HG03025 (cell line): ENCODE results near the gene SARDH.

Experiments used
- ATAC-seq: cut with Tn5 transposase; IDR thresholded peaks from one replicate; pipeline ENCODE4 v1.9.1; 2021; ENCODE audit warnings: mild to moderate bottlenecking, moderate library complexity; ENCODE audit not compliant: unreplicated experiment, low FRiP score

SARDH gene

DNA sequence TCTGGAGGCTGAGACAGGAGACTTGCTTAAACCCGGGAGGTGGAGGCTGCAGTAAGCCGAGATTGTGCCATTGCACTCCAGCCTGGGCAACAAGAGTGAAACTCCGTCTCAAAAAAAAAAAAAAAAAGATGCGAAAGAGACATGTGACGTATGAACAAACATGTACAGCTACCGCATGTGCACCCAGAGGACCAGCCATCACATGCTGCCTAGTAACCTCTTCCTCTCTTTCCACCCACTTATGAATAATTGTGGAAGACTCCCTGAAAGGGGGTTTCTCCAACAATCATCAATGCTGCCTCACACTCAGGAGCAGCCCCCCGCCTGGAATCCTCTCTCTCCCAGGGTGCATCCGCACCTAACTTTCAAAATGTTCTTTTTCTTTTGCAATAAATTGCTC is 2.2 kb downstream of the SARDH start:
- ATAC-seq = no peak

GRCh38 chr9:133735415-133735775 is 2.8 kb downstream of the SARDH start:
- ATAC-seq = no peak

DNA sequence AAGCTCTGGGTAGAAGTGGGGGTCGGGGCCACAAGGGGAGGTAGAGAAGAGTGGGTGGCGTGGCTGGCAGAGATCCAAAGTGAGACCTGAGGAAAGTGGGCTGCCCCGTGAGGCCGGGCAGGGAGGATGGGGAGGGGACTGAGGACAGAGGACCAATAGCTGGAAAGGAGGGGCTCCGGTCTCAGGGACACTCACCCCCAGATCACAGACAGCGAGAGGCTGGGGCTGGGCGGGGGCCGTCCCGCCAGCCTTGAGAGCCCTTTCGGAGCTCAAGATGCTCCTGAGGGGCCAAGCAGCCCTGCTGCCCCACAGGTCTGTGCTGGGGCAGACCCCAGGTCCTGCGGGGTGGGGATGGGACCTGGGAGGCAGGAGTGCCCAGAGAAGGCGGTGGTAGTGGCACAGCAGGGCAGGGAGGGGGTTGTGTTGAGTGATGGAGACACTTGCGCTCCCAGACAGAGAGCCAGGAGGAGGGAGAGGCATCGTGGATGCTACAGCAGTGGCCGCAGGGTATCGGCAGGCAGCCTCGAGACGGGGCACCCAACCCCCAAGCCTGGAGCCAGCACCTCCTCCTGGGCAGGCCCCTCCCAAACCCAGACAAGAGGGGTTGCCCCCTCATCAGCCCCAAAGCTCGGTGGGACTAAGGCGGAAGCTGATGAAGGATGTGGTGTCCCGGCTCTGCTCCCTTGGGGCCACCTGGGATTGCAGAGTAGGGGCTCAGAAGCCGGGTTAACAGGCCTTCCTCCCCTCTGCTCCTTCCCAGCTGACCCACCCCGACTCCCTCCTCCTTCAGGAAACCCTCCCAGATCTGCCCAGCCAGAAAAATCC is 3.4 kb downstream of the SARDH start:
- no peak for ATAC-seq

- no peak for ATAC-seq
Observed at GRCh38 chr9:133733796-133734533, 4.2 kb downstream of the SARDH start.

DNA sequence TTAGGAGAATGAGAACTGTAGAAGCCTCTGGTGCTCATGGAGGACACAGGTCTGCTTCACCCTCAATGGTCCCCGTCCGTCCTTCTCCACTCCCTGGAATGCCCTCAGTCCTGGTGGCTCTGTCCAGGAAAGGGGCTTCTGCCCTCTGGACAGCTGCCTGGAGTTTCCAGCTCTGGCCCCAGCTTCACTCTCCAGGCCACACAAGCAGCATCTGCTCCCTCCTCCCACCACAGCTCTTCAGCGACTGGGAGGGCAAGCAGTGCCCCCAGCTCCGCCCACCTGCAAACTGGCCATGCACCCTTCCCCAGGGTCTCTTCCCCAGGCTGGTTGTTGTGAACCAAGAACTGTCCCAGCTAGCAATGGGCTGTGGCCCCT is 4.7 kb downstream of the SARDH start:
- ATAC-seq = no peak

- no peak for ATAC-seq
Observed at GRCh38 chr9:133732639-133733408, 5.3 kb downstream of the SARDH start.

- ATAC-seq = no peak
Observed at GRCh38 chr9:133731876-133732638, 6.1 kb downstream of the SARDH start.

GRCh38 chr9:133730994-133731715 is 7.0 kb downstream of the SARDH start:
- ATAC-seq = no peak

- ATAC-seq = no peak
Observed at GRCh38 chr9:133729617-133730281, 8.4 kb downstream of the SARDH start.

- no peak for ATAC-seq
Observed at GRCh38 chr9:133728856-133729616, 9.1 kb downstream of the SARDH start.

- ATAC-seq = no peak
Observed at GRCh38 chr9:133727876-133728441, 10.2 kb downstream of the SARDH start.

GRCh38 chr9:133727277-133727875 is 10.8 kb downstream of the SARDH start:
- ATAC-seq = no peak

DNA sequence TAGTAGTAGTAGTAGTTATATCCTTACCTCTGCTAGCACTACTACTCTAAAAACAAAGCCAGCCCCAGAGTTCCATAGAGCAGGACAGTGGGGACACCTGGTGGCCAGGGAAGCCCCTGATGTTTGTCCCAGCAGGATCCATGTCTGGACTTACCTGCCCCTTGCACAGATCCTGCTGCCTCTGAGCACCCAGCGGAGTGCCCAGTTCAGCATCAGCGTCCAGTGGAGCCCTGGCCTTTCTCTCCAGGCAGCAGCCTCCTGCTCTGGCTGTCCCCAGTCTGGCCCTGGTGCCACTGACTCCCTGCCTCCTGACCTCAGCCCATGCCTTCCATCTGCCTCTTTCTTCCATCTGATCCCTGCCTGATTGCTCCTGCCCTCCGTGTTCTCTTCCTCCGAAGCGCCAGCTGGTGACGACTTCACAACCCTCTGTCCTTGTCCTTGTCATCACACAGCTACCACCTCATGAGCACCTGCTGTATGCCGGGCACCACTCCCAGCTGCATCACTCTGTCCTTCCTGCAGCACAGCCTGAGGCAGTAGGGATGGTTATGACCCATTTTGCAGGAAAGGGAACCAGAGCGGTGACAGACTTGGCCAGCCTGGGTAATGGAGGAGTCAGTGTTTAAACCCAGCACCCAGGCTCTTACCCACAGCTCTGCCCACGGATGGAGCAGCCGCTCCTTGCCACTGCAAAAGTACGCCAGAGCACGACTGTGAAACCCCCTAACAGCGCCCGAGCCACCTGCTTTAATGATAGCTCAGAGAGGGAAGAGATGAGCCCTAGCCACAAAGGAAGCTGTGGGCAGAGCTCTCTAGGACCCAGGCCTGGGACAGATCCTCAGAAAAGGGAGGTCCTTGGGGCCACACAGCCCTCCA is 11.5 kb downstream of the SARDH start:
- ATAC-seq = no peak

- ATAC-seq = no peak
Observed at GRCh38 chr9:133725886-133726285, 12.3 kb downstream of the SARDH start.

DNA sequence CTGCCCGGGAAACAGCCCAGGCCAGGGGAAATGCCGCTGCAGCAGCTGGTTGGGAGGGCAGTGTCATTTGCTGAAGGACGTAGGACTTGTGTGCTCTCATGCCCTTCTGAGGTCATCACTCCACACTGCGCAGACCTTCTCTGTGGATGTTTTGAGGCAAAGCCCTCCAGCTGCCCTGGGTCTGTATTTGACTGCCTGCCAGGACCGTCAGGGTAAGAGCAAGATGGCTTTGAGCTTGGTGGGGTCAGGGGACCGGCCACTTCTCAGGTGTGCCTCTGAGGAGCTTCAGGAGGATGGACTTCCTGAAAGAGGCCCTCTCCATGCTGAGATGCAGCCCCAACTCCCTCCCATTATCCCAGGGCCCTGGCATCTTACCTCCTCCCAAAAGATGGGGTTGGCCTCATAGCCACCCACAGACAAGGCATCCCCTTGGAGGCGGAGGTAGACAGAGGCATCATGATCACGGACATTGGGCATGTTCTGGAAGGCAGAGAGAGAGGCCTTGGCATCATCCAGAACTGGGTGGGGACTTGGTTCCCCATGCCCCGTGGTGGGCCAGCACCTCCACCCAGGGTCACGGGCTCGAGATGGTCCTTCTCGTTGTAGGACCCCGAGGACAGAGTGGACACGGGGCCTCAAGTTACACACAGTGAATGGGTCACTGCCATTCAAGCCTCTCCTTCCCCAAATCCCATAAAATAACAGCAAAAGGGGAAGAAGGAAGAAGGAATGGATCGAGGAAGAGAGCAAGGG is 19.4 kb downstream of the SARDH start:
- ATAC-seq = no peak
